ENCODE data around the gene ZNF512. TPM values are rescaled to one million over a fixed set of nuclear protein-coding genes. Genes with fewer than 3 reads are reported as not detected.
"Not testable (repeated sequence)": the region's sequence is repeated elsewhere in the genome, so short reads cannot be mapped to it uniquely, and the experiment has no call there.

Gene ZNF512
- total RNA-seq, 4 donors from 2014 or later: 39.2 to 70.6 (median 50.3) TPM

DNA sequence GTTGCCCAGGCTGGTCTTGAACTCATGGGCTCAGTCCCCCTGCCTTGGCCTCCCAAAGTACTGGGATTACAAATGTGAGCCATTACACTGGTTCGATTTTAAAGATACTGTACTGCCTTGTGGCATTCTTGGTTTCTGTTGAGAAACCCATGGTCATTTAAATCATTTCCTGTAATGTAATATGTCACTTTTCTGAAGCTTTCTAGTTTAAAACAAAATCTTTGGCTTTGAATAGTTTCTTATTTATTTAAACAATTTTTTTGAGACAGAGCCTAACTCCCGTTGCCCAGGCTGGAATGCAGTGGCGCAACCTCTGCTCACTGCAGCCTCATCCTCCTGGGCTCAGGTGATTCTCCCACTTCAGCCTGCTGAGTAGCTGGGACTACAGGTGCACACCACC lies 8.9 kb downstream of the ZNF512 start:
- Histone ChIP-seq H3K27ac (no peak overlapping the region), H3K36me3 (no peaks in the 10 kb centered on the region), H3K4me3 (replicated peaks in 1 of 3) (no peak overlapping the region), H3K4me1 (no peaks in the 10 kb centered on the region), H3K9me3 (no peaks in the 10 kb centered on the region), H3K27me3 (no peaks in the 10 kb centered on the region)
- DNase-seq: no peak
- TF ChIP-seq, protein P1, sequence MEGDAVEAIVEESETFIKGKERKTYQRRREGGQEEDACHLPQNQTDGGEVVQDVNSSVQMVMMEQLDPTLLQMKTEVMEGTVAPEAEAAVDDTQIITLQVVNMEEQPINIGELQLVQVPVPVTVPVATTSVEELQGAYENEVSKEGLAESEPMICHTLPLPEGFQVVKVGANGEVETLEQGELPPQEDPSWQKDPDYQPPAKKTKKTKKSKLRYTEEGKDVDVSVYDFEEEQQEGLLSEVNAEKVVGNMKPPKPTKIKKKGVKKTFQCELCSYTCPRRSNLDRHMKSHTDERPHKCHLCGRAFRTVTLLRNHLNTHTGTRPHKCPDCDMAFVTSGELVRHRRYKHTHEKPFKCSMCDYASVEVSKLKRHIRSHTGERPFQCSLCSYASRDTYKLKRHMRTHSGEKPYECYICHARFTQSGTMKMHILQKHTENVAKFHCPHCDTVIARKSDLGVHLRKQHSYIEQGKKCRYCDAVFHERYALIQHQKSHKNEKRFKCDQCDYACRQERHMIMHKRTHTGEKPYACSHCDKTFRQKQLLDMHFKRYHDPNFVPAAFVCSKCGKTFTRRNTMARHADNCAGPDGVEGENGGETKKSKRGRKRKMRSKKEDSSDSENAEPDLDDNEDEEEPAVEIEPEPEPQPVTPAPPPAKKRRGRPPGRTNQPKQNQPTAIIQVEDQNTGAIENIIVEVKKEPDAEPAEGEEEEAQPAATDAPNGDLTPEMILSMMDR (IDR thresholded peaks at IDR 0.05): no peak
- TF ChIP-seq POLR2A (IDR thresholded peaks at IDR 0.05): no peak
- intact Hi-C loops (cut with DNase I): no loop called here
- WGBS, 2 donors: 92 to 98% methylated on average over 3 of the region's 3 CpGs

- WGBS, 2 donors: 92 to 98% methylated on average over 2 of the region's 2 CpGs
- Histone ChIP-seq H3K9me3 (no peaks in the 10 kb centered on the region), H3K27me3 (no peaks in the 10 kb centered on the region), H3K36me3 (no peaks in the 10 kb centered on the region), H3K4me1 (no peaks in the 10 kb centered on the region), H3K27ac (no peak overlapping the region), H3K4me3 (replicated peaks in 1 of 3) (no peak overlapping the region)
- TF ChIP-seq POLR2A (IDR thresholded peaks at IDR 0.05): no peak
- TF ChIP-seq, protein P1 (IDR thresholded peaks at IDR 0.05): no peak
- intact Hi-C loops (cut with DNase I): no loop called here
- no peak for DNase-seq
These were observed 10.4 kb downstream of the ZNF512 start for GRCh38 chr2:27593240-27593639.

GRCh38 chr2:27594020-27594703 lies 11.3 kb downstream of the ZNF512 start:
- H3K4me1 ChIP-seq; DNase-seq; H3K27ac ChIP-seq; H3K4me3 ChIP-seq (replicated peaks in 1 of 3); H3K9me3 ChIP-seq; H3K27me3 ChIP-seq; intact Hi-C loops (cut with DNase I); H3K36me3 ChIP-seq: not testable (repeated sequence)
- WGBS, 2 donors: 96 to 97% methylated on average over 18 to 28 of the region's 45 CpGs

DNA sequence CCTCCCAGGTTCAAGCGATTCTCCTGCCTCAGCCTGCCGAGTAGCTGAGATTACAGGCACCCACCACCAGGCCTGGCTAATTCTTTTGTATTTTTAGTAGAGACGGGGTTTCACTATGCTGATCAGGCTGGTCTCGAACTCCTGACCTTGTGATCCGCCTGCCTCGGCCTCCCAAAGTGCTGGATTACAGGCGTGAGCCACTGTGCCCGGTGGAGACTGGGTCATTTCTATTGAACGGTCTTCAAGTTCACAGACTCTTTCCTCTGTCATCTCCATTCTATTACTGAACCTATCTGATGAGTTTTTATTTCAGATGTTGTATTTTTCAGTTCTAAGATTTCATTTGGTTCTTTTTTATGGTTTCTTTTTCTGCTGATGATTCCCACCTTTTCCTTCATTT lies 12.6 kb downstream of the ZNF512 start:
- intact Hi-C loops (cut with DNase I); H3K9me3 ChIP-seq; DNase-seq; H3K4me3 ChIP-seq (replicated peaks in 1 of 3); H3K36me3 ChIP-seq; H3K27ac ChIP-seq; H3K27me3 ChIP-seq: not testable (repeated sequence)
- H3K4me1 ChIP-seq: peaks cover 0 to 12% of the 10 kb centered on the region in 2 donors
- 97 to 98% methylated on average over 9 of the region's 9 CpGs for WGBS, 2 donors

- 94 to 97% methylated on average over 1 of the region's 1 CpG for WGBS, 2 donors
- no peaks in the 10 kb centered on the region for H3K9me3 ChIP-seq
- TF ChIP-seq, protein P1 (IDR thresholded peaks at IDR 0.05): no peak
- no peak for TF ChIP-seq POLR2A (IDR thresholded peaks at IDR 0.05)
- peaks cover 3 to 17% of the 10 kb centered on the region in 2 donors for H3K36me3 ChIP-seq
- H3K27ac ChIP-seq: no peak overlapping the region
- no peaks in the 10 kb centered on the region for H3K27me3 ChIP-seq
- DNase-seq: no peak
- H3K4me3 ChIP-seq (replicated peaks in 1 of 3): no peak overlapping the region
- H3K4me1 ChIP-seq: peaks cover 0 to 12% of the 10 kb centered on the region in 2 donors
- intact Hi-C loops (cut with DNase I): no loop called here
These were observed 13.8 kb downstream of the ZNF512 start for GRCh38 chr2:27596627-27597026.

- Histone ChIP-seq H3K9me3 (no peaks in the 10 kb centered on the region), H3K4me1 (no peaks in the 10 kb centered on the region), H3K4me3 (replicated peaks in 1 of 3) (no peak overlapping the region), H3K36me3 (peaks cover 49 to 51% of the 10 kb centered on the region in 2 donors), H3K27ac (no peak overlapping the region), H3K27me3 (no peaks in the 10 kb centered on the region)
- no peak for TF ChIP-seq POLR2A (IDR thresholded peaks at IDR 0.05)
- TF ChIP-seq, protein P1 (IDR thresholded peaks at IDR 0.05): no peak
- intact Hi-C loops (cut with DNase I): no loop called here
- WGBS, 2 donors: 96 to 98% methylated on average over 2 of the region's 2 CpGs
- DNase-seq: no peak
These were observed 23.8 kb downstream of the ZNF512 start for GRCh38 chr2:27606611-27607010.
